ENCODE data around the gene RDH11. TPM values are rescaled to one million over a fixed set of nuclear protein-coding genes. Genes with fewer than 3 reads are reported as not detected.

Gene RDH11
- total and polyA plus RNA-seq, 8 donors = 6.9 to 71.6 (median 24.8) TPM

DNA sequence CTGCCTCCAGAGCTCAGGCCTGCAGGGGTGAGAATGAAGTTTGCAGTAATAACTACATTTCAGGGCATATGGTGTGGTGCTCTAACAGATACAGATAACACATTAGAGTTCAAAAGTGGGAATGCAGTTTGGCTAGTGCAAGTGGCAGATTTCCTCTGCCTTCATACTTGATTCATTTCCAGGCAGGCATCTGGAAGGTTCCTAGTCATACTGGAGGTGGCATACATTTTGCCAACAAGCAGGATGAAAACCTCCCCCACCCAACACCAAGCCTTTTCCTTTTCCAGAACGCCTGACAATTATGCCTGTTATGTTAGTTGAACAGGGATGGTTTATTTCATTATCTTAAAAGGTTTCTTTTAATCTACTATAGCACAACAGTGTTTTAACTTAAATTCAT, 45.4 kb downstream of the RDH11 start:
- intact Hi-C loops (cut with DNase I; ENCODE audit: low total_unique reads) = no loop called here
- no peak for DNase-seq
- 71 to 96% (median 85%) methylated on average over 1 of the region's 1 CpG for WGBS, 5 donors
- H3K36me3 ChIP-seq = peaks cover 63 to 100% (median 97%) of the 10 kb centered on the region in 4 donors
- no peaks in the 10 kb centered on the region for H3K27me3 ChIP-seq
- H3K27ac ChIP-seq = no peak overlapping the region
- H3K9me3 ChIP-seq = no peaks in the 10 kb centered on the region
- no peak for TF ChIP-seq EP300 (IDR thresholded peaks at IDR 0.05)
- TF ChIP-seq, protein P1, sequence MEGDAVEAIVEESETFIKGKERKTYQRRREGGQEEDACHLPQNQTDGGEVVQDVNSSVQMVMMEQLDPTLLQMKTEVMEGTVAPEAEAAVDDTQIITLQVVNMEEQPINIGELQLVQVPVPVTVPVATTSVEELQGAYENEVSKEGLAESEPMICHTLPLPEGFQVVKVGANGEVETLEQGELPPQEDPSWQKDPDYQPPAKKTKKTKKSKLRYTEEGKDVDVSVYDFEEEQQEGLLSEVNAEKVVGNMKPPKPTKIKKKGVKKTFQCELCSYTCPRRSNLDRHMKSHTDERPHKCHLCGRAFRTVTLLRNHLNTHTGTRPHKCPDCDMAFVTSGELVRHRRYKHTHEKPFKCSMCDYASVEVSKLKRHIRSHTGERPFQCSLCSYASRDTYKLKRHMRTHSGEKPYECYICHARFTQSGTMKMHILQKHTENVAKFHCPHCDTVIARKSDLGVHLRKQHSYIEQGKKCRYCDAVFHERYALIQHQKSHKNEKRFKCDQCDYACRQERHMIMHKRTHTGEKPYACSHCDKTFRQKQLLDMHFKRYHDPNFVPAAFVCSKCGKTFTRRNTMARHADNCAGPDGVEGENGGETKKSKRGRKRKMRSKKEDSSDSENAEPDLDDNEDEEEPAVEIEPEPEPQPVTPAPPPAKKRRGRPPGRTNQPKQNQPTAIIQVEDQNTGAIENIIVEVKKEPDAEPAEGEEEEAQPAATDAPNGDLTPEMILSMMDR (IDR thresholded peaks at IDR 0.05) = no peak
- peaks cover 0 to 4% (median 2%) of the 10 kb centered on the region in 4 donors for H3K4me1 ChIP-seq
- no peak overlapping the region for H3K4me3 ChIP-seq

DNA sequence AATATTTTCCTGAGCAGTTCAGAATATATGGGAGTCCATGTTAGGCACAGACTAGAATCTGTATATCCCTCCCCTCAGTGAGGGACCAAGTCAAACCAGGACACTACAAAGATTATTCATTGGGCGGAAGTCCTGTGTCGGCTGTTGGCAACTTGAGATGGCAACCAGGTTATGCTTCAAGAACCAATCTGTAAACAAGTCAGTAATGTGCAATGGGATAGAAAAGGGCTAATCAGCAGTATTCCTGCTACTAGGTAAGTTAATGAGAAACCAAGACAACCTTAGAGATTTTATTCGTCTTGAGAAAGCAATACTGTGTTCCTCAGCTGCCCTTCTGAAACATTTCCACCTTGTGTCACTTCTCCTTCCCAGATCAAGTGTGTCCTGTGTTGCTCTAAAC, 49.4 kb downstream of the RDH11 start:
- Histone ChIP-seq H3K4me1 (peaks cover 0 to 16% (median 6%) of the 10 kb centered on the region in 4 donors), H3K9me3 (no peaks in the 10 kb centered on the region), H3K27ac (peak overlapping the region in 1 of 5 donors; percentile 31), H3K27me3 (no peaks in the 10 kb centered on the region), H3K4me3 (no peak overlapping the region), H3K36me3 (peaks cover 31 to 61% (median 57%) of the 10 kb centered on the region in 4 donors)
- no peak for TF ChIP-seq POLR2AphosphoS5 (IDR thresholded peaks at IDR 0.05)
- TF ChIP-seq, protein P1 (IDR thresholded peaks at IDR 0.05) = no peak
- no peak for TF ChIP-seq POLR2A (IDR thresholded peaks at IDR 0.05)
- no peak for TF ChIP-seq EP300 (IDR thresholded peaks at IDR 0.05)
- no peak for DNase-seq
- intact Hi-C loops (cut with DNase I; ENCODE audit: low total_unique reads) = no loop called here
- 80 to 98% (median 86%) methylated on average over 3 of the region's 3 CpGs for WGBS, 5 donors

DNA sequence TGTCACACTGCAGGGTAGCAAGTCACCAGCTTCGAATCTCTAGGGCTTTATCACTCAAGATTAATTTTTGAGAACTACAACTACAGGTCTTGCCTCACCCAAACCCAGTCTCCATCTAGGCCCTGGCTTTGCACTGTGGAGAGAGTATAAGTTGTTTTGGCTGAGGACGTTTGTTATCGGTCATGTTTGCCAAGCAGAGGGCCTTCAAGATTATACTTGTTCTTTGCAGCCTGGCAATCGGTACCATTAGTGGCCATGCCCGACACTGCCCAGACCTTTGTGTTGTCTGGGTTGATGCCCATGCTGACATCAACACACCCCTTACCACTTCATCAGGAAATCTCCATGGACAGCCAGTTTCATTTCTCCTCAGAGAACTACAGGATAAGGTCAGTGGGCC, 50.1 kb downstream of the RDH11 start:
- H3K9me3 ChIP-seq = no peaks in the 10 kb centered on the region
- peak overlapping the region in 2 of 5 donors; percentile 16 to 31 for H3K27ac ChIP-seq
- intact Hi-C loops (cut with DNase I; ENCODE audit: low total_unique reads) = no loop called here
- peaks cover 24 to 54% (median 50%) of the 10 kb centered on the region in 4 donors for H3K36me3 ChIP-seq
- WGBS, 5 donors = 28 to 72% (median 55%) methylated on average over 5 of the region's 5 CpGs
- no peaks in the 10 kb centered on the region for H3K27me3 ChIP-seq
- peak in 1 of 2 donors; percentile 53 for DNase-seq
- H3K4me3 ChIP-seq = no peak overlapping the region
- H3K4me1 ChIP-seq = peaks cover 0 to 16% (median 6%) of the 10 kb centered on the region in 4 donors
- TF ChIP-seq EP300 (IDR thresholded peaks at IDR 0.05) (no peak), POLR2AphosphoS5 (IDR thresholded peaks at IDR 0.05) (no peak), POLR2A (IDR thresholded peaks at IDR 0.05) (no peak)
- TF ChIP-seq, protein P1 (IDR thresholded peaks at IDR 0.05) = no peak

GRCh38 chr14:67644428-67644827, 51.1 kb downstream of the RDH11 start:
- H3K27ac ChIP-seq = peak overlapping the region in 3 of 5 donors; percentile 13 to 31 (median 16)
- H3K4me3 ChIP-seq = no peak overlapping the region
- DNase-seq = no peak

More at GRCh38 chr14:67644428-67644827, 51.1 kb downstream of the RDH11 start:
- H3K4me1 ChIP-seq = peaks cover 0 to 16% (median 6%) of the 10 kb centered on the region in 4 donors
- TF ChIP-seq POLR2AphosphoS5 (IDR thresholded peaks at IDR 0.05) (no peak), EP300 (IDR thresholded peaks at IDR 0.05) (no peak), POLR2A (IDR thresholded peaks at IDR 0.05) (no peak)
- TF ChIP-seq, protein P1 (IDR thresholded peaks at IDR 0.05) = no peak
- peaks cover 14 to 44% (median 40%) of the 10 kb centered on the region in 4 donors for H3K36me3 ChIP-seq
- H3K27me3 ChIP-seq = no peaks in the 10 kb centered on the region
- no peaks in the 10 kb centered on the region for H3K9me3 ChIP-seq
- intact Hi-C loops (cut with DNase I; ENCODE audit: low total_unique reads) = no loop called here
- WGBS, 5 donors = 85 to 94% (median 92%) methylated on average over 2 of the region's 2 CpGs

Data from stomach (tissue), 9 donors.